ENCODE results near the gene IRAK1. TPM values are rescaled to one million over a fixed set of nuclear protein-coding genes. Genes with fewer than 3 reads are reported as not detected.

The IRAK1 gene
- total RNA-seq, 1 experiment from 2014 or later, result 92.3 TPM

- Histone ChIP-seq H2AFZ (ENCODE audit: low read depth, low read length, poor library complexity, severe bottlenecking) (no peak overlapping the region), H3K36me3 (ENCODE audit: control insufficient read depth in 1 of 2, insufficient read depth in 2 of 2, low read length in 2 of 2) (no peaks in the 10 kb centered on the region), H3K4me1 (ENCODE audit: control insufficient read depth in 1 of 2, insufficient read depth in 2 of 2, low read length in 2 of 2) (no peaks in the 10 kb centered on the region), H3K27me3 (ENCODE audit: insufficient read depth, low read length) (no peaks in the 10 kb centered on the region), H3K4me3 (replicated peaks in 1 of 2; ENCODE audit: low read depth in 1 of 2, low read length in 2 of 2) (no peak overlapping the region), H4K20me1 (ENCODE audit: insufficient read depth) (no peaks in the 10 kb centered on the region), H3K4me2 (ENCODE audit: low read length) (no peak overlapping the region), H3K9ac (ENCODE audit: low read length) (no peak overlapping the region), H3K79me2 (ENCODE audit: insufficient read depth, low read length) (no peaks in the 10 kb centered on the region), H3K9me2 (ENCODE audit: insufficient read depth) (no peaks in the 10 kb centered on the region), H3K9me3 (ENCODE audit: control insufficient read depth in 1 of 2, insufficient read depth in 1 of 2, low read depth in 1 of 2, low read length in 2 of 2) (no peaks in the 10 kb centered on the region), H3K27ac (ENCODE audit: low read depth, low read length) (no peak overlapping the region)
- BruUV-seq (replicated peaks), result no TSS peak
- intact Hi-C loops (cut with micrococcal nuclease), result no loop called here
- RAD21 ChIA-PET (ENCODE audit: low non-redundant PET in 1 of 2, low total read pairs in 2 of 2, uncharacterized antibody in 2 of 2, unreplicated experiment in 2 of 2), result no interaction called here
- POLR2A ChIA-PET, result no interaction called here
- TF ChIP-seq SIN3A (IDR thresholded peaks at IDR 0.05; ENCODE audit: low read depth) (no peak), ELF1 (IDR thresholded peaks at IDR 0.05; ENCODE audit: borderline replicate concordance, low read depth) (no peak), TCF7L2 (IDR thresholded peaks at IDR 0.05; ENCODE audit: borderline replicate concordance, extremely low read depth, insufficient read depth, insufficient read length) (no peak), YY1 (IDR thresholded peaks at IDR 0.05; ENCODE audit: extremely low read depth, insufficient replicate concordance, low read depth, low read length) (no peak)
- CTCF ChIA-PET, result no interaction called here
- no peak for DNase-seq (ENCODE audit: low read depth, low spot score)
- no peak for ATAC-seq
These were observed 25.7 kb downstream of the IRAK1 start for GRCh38 chrX:153993978-153994377.

GRCh38 chrX:153993079-153993478 is 26.6 kb downstream of the IRAK1 start:
- intact Hi-C loops (cut with micrococcal nuclease), result no loop called here
- no peaks in the 10 kb centered on the region for H3K4me1 ChIP-seq (ENCODE audit: control insufficient read depth in 1 of 2, insufficient read depth in 2 of 2, low read length in 2 of 2)
- no peak overlapping the region for H3K4me2 ChIP-seq (ENCODE audit: low read length)
- ChIA-PET RAD21 (ENCODE audit: low non-redundant PET in 1 of 2, low total read pairs in 2 of 2, uncharacterized antibody in 2 of 2, unreplicated experiment in 2 of 2) (no interaction called here), POLR2A (no interaction called here), CTCF (no interaction called here)
- no peak for TF ChIP-seq JUND (IDR thresholded peaks at IDR 0.05)
- no peak for TF ChIP-seq SIN3A (IDR thresholded peaks at IDR 0.05; ENCODE audit: low read depth)
- no peak for TF ChIP-seq POLR2A (IDR thresholded peaks at IDR 0.05; ENCODE audit: borderline replicate concordance, extremely low read depth, insufficient read depth, insufficient read length)
- no peak for TF ChIP-seq FOSL1 (IDR thresholded peaks at IDR 0.05; ENCODE audit: low read depth)
- TF ChIP-seq SP1 (IDR thresholded peaks at IDR 0.05; ENCODE audit: low read depth), result no peak
- no peak for TF ChIP-seq REST (IDR thresholded peaks at IDR 0.05; ENCODE audit: low read depth)
- no peak for TF ChIP-seq EGR1 (IDR thresholded peaks at IDR 0.05; ENCODE audit: low read depth)
- TF ChIP-seq ZNF274 (IDR thresholded peaks at IDR 0.05; ENCODE audit: low read depth, low read length), result no peak
- no peak for TF ChIP-seq TCF7L2 (IDR thresholded peaks at IDR 0.05; ENCODE audit: borderline replicate concordance, extremely low read depth, insufficient read depth, insufficient read length)
- TF ChIP-seq CBX3 (IDR thresholded peaks at IDR 0.05; ENCODE audit: low read depth), result no peak
- no peak for TF ChIP-seq ELF1 (IDR thresholded peaks at IDR 0.05; ENCODE audit: borderline replicate concordance, low read depth)
- no peak for TF ChIP-seq EZH2 (IDR thresholded peaks at IDR 0.05)
- no peak for TF ChIP-seq ATF3 (IDR thresholded peaks at IDR 0.05)
- TF ChIP-seq ZBTB33 (IDR thresholded peaks at IDR 0.05; ENCODE audit: extremely low read depth, insufficient replicate concordance, low read length), result no peak
- no peak for TF ChIP-seq ZFX (IDR thresholded peaks at IDR 0.05)
- DNase-seq (ENCODE audit: low read depth, low spot score) (no peak), ATAC-seq (no peak)
- BruUV-seq (replicated peaks), result no TSS peak
- H3K27me3 ChIP-seq (ENCODE audit: insufficient read depth, low read length), result no peaks in the 10 kb centered on the region
- no peak overlapping the region for H3K27ac ChIP-seq (ENCODE audit: low read depth, low read length)
- no peaks in the 10 kb centered on the region for H3K79me2 ChIP-seq (ENCODE audit: insufficient read depth, low read length)
- no peaks in the 10 kb centered on the region for H3K9me3 ChIP-seq (ENCODE audit: control insufficient read depth in 1 of 2, insufficient read depth in 1 of 2, low read depth in 1 of 2, low read length in 2 of 2)
- H2AFZ ChIP-seq (ENCODE audit: low read depth, low read length, poor library complexity, severe bottlenecking), result no peak overlapping the region
- no peaks in the 10 kb centered on the region for H3K36me3 ChIP-seq (ENCODE audit: control insufficient read depth in 1 of 2, insufficient read depth in 2 of 2, low read length in 2 of 2)
- no peak overlapping the region for H3K9ac ChIP-seq (ENCODE audit: low read length)
- H4K20me1 ChIP-seq (ENCODE audit: insufficient read depth), result no peaks in the 10 kb centered on the region
- H3K9me2 ChIP-seq (ENCODE audit: insufficient read depth), result no peaks in the 10 kb centered on the region
- H3K4me3 ChIP-seq (replicated peaks in 1 of 2; ENCODE audit: low read depth in 1 of 2, low read length in 2 of 2), result no peak overlapping the region
